BE2C (cell line): Measurements from ENCODE around the gene NOL4L.

Experiments used
- DNase-seq: peaks from one replicate; pipeline ENCODE4 v3.0.0-alpha.2; 2020
- H3K27me3 ChIP-seq: fragments of 250-450 bp; sonication (Bioruptor Pico); 2 replicates; pipeline ENCODE4 v1.5.1; 2020; ENCODE audit warnings: mild to moderate bottlenecking
- H3K36me3 ChIP-seq: fragments of 250-450 bp; sonication (Bioruptor Pico); 2 replicates; pipeline ENCODE4 v1.5.1; 2020; ENCODE audit warnings: mild to moderate bottlenecking
- H3K4me1 ChIP-seq: fragments of 250-450 bp; sonication (Bioruptor Pico); 2 replicates; pipeline ENCODE4 v1.5.1; 2020
- H3K4me3 ChIP-seq: 2 replicates; pipeline ENCODE4 v1.5.1; 2011; ENCODE audit warnings: low read depth, low read length
- H3K9me3 ChIP-seq: fragments of 250-450 bp; sonication (Bioruptor Pico); 2 replicates; pipeline ENCODE4 v1.5.1; 2020
- CTCF ChIP-seq: IDR thresholded peaks from 2 replicates; pipeline ENCODE4 v1.5.1; 2012; ENCODE audit warnings: mild to moderate bottlenecking, low read depth, low read length

Gene NOL4L

DNA sequence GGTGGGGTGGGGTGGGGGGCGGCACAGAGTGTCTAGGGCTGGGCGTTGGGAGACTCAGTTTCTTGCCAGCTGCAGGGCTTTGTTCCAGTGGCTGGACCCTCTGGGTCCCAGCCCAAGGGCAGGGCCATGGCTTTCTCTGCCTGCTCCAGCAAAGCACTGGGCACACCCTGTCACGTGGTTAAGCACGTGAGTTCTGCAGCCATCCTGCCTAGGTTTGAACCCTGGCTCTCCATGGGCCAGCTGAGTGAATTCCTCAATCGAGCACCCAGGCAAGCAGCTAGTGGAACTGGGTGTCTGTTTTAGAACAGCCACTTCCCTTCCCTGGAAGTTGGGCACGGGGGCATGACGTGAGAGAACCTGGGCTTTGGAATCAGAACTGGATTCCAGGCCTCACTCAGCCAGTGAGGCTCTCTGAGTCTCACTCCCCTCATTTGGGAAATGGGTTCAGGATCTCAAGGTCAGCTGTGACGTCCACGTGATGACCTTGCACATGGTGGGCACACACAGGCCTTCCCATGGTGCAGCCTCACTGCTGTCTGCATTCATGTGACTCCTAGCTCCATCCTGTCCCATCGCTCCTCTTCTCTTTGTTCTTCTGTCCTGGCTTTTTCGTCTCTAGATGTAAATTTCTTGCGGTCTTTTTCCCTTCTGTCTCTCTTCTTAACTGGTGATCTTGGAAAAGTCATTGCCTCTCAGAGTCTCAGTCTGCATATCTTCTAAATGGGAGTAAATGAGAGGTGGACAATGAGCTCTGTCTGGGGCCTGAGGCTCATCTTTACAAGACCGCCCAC, 45.9 kb downstream of the NOL4L start:
- Histone ChIP-seq H3K4me1 (peaks cover 16% of the 10 kb centered on the region), H3K27me3 (no peaks in the 10 kb centered on the region), H3K4me3 (no peak overlapping the region), H3K9me3 (no peaks in the 10 kb centered on the region), H3K36me3 (no peaks in the 10 kb centered on the region)
- no peak for TF ChIP-seq CTCF
- DNase-seq, result no peak

- Histone ChIP-seq H3K4me3 (no peak overlapping the region), H3K27me3 (no peaks in the 10 kb centered on the region), H3K4me1 (peaks cover 16% of the 10 kb centered on the region), H3K36me3 (no peaks in the 10 kb centered on the region), H3K9me3 (no peaks in the 10 kb centered on the region)
- DNase-seq, result no peak
- TF ChIP-seq CTCF, result no peak
Measured at GRCh38 chr20:32538526-32538939, 46.6 kb downstream of the NOL4L start.

DNA sequence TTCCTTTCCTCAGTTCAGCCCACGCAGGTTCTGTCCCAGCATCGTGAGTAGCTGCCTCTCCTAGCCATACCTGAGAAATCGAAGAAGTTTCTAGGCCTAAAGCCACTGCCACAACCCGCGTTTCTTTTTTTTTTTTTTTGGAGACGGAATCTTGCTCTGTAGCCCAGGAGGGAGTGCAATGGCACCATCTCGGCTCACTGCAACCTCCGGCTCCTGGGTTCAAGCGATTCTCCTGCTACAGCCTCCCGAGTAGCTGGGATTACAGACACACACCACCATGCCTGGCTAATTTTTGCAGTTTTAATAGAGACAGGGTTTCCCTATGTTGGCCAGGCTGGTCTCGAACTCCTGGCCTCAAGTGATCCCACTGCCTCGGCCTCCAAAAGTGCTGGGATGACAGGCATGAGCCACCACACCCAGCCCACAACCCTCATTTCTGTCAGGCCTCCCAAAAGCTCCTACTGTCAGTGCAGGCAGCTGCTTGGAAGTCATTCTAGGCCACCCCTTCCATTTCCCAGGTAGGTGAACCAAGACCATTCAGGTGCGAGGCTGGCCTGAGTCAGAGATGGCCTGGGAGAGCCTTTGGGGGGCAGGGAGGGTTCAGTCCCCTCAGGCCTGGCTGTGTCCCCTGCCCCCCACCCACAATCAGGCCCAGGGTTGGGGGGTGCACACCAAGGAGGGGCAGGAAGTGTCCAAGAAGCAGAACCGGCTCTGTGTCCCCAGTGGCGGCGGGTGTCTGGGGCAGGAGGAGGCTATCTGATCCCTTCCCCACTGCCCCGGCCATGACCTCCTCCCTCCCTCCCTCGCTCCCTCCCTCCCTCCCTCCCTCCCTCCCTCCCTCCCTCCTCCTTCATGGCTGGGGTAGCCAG, 47.2 kb downstream of the NOL4L start:
- Histone ChIP-seq H3K27me3 (no peaks in the 10 kb centered on the region), H3K36me3 (no peaks in the 10 kb centered on the region), H3K4me1 (peaks cover 16% of the 10 kb centered on the region), H3K9me3 (no peaks in the 10 kb centered on the region), H3K4me3 (no peak overlapping the region)
- no peak for TF ChIP-seq CTCF
- DNase-seq, result no peak

- DNase-seq, result no peak
- no peak for TF ChIP-seq CTCF
- H3K9me3 ChIP-seq, result no peaks in the 10 kb centered on the region
- peaks cover 16% of the 10 kb centered on the region for H3K4me1 ChIP-seq
- H3K36me3 ChIP-seq, result no peaks in the 10 kb centered on the region
- H3K27me3 ChIP-seq, result no peaks in the 10 kb centered on the region
- peak overlapping the region; percentile 48; the same call in 1 of the 2 replicates for H3K4me3 ChIP-seq
Measured at GRCh38 chr20:32536851-32537656, 48.1 kb downstream of the NOL4L start.

- peak; percentile 77 for DNase-seq
- H3K27me3 ChIP-seq, result no peaks in the 10 kb centered on the region
- H3K4me1 ChIP-seq, result peaks cover 10% of the 10 kb centered on the region
- TF ChIP-seq CTCF, result peak; percentile 8; the same call in 1 of the 2 replicates
- H3K4me3 ChIP-seq, result peak overlapping the region; percentile 48
- no peaks in the 10 kb centered on the region for H3K9me3 ChIP-seq
- H3K36me3 ChIP-seq, result no peaks in the 10 kb centered on the region
Measured at GRCh38 chr20:32535953-32536823, 48.9 kb downstream of the NOL4L start.
